Esophagus squamous epithelium (tissue), 4 donors: ENCODE data around the gene ZNF792.
"Not testable (repeated sequence)": the region's sequence is repeated elsewhere in the genome, so short reads cannot be mapped to it uniquely, and the experiment has no call there.

Experiments
- CTCF ChIP-seq, 6 experiments: fragments of 450-650 bp in 4 of 6; fragments of 200-600 bp in 2 of 6; sonication (generic) in 2 of 6; IDR thresholded peaks; one replicate each; pipeline ENCODE4 v1.5.1; 2016 to 2019; ENCODE audit warnings: antibody characterized with exemption in 6 of 6, mild to moderate bottlenecking in 4 of 6, moderate library complexity in 4 of 6
- POLR2A ChIP-seq, 4 donors: fragments of 450-650 bp; IDR thresholded peaks; one replicate each; pipeline ENCODE4 v1.6.1; 2017; ENCODE audit warnings: antibody characterized with exemption in 4 of 4, mild to moderate bottlenecking in 4 of 4, moderate library complexity in 3 of 4

GRCh38 chr19:34917144-34917543 lies 46.9 kb downstream of the ZNF792 start:
- not testable (repeated sequence) for TF ChIP-seq CTCF, POLR2A (IDR thresholded peaks at IDR 0.05)
